ENCODE data around the gene CHD9NB.

The CHD9NB gene

DNA sequence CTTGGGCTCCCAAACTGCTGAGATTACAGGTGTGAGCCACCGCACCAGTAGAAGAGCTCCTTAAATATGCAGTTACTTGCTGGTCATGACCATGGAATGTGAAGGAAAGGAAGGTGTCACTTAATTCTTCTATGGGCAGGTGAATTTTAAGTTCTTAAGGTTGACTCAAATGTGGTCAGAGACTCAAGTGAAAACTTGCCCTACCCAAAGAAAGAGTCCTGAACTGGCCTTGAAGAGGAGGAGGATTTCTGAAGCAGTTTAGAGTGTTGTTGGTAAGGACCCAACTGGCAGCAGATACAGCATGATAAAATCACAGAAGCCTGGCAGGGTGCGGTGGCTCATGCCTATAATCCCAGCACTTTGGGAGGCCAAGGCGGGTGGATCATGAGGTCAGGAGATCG is 31.4 kb upstream of the CHD9NB start:
- in situ Hi-C loops (cut with MboI; ENCODE audit: low sequenced_read_pairs, unreplicated experiment), result no loop called here
- TF ChIP-seq CTCF (IDR thresholded peaks at IDR 0.05; ENCODE audit: borderline replicate concordance, control extremely low read depth, extremely low read depth, insufficient read depth, missing control alignments), result no peak
- DNase-seq (ENCODE audit: low spot score), result no peak

DNA sequence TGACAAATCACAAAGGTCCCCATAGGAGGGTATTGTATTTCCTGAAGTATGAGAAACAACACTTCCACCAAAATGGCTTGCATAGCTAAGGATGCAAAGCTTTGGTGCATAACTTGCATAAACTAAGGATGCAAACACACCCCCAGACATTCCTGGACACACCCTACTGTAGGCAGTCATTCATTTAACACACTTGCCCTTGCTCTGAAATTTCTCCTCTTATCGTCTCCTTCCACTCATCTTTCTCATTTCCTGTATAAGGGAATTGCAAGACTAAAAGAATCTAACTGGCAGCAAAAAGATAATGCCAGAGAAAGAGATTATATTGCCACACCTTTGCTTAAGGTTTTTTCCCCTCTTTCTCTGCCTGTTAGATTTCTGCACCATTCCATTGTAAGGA is 30.4 kb upstream of the CHD9NB start:
- no peak for DNase-seq (ENCODE audit: low spot score)
- in situ Hi-C loops (cut with MboI; ENCODE audit: low sequenced_read_pairs, unreplicated experiment), result no loop called here
- no peak for TF ChIP-seq CTCF (IDR thresholded peaks at IDR 0.05; ENCODE audit: borderline replicate concordance, control extremely low read depth, extremely low read depth, insufficient read depth, missing control alignments)

- TF ChIP-seq CTCF (IDR thresholded peaks at IDR 0.05; ENCODE audit: borderline replicate concordance, control extremely low read depth, extremely low read depth, insufficient read depth, missing control alignments), result no peak
- in situ Hi-C loops (cut with MboI; ENCODE audit: low sequenced_read_pairs, unreplicated experiment), result no loop called here
- no peak for DNase-seq (ENCODE audit: low spot score)
These were observed 29.8 kb upstream of the CHD9NB start for GRCh38 chr16:53082509-53082908.

- TF ChIP-seq CTCF (IDR thresholded peaks at IDR 0.05; ENCODE audit: borderline replicate concordance, control extremely low read depth, extremely low read depth, insufficient read depth, missing control alignments), result no peak
- in situ Hi-C loops (cut with MboI; ENCODE audit: low sequenced_read_pairs, unreplicated experiment), result no loop called here
- DNase-seq (ENCODE audit: low spot score), result no peak
These were observed 29.1 kb upstream of the CHD9NB start for GRCh38 chr16:53081686-53082407.

- in situ Hi-C loops (cut with MboI; ENCODE audit: low sequenced_read_pairs, unreplicated experiment), result no loop called here
- TF ChIP-seq CTCF (IDR thresholded peaks at IDR 0.05; ENCODE audit: borderline replicate concordance, control extremely low read depth, extremely low read depth, insufficient read depth, missing control alignments), result no peak
- DNase-seq (ENCODE audit: low spot score), result no peak
These were observed 28.3 kb upstream of the CHD9NB start for GRCh38 chr16:53081032-53081424.

- no peak for TF ChIP-seq CTCF (IDR thresholded peaks at IDR 0.05; ENCODE audit: borderline replicate concordance, control extremely low read depth, extremely low read depth, insufficient read depth, missing control alignments)
- in situ Hi-C loops (cut with MboI; ENCODE audit: low sequenced_read_pairs, unreplicated experiment), result no loop called here
- DNase-seq (ENCODE audit: low spot score), result no peak
These were observed 27.8 kb upstream of the CHD9NB start for GRCh38 chr16:53080345-53081031.
